DMS53 treated with DMSO at 0.1 percent for 48 hours (cell line): ENCODE results near the gene CPD.
A peak's percentile ranks its signal among the peaks of the same experiment; 100 is the strongest.
"Not testable (repeated sequence)": the region's sequence is repeated elsewhere in the genome, so short reads cannot be mapped to it uniquely, and the experiment has no call there.

Experiments
- DNase-seq: peaks from one replicate; lab custom pipeline; 2025; ENCODE audit not compliant: unreplicated experiment; lab: John Stamatoyannopoulos, UW

The CPD gene

GRCh38 chr17:30424471-30424870, 45.7 kb downstream of the CPD start:
- no peak for DNase-seq

- no peak for DNase-seq
Observed at GRCh38 chr17:30426292-30426691, 47.6 kb downstream of the CPD start.

- no peak for DNase-seq
Observed at GRCh38 chr17:30427611-30428010, 48.9 kb downstream of the CPD start.

GRCh38 chr17:30429155-30429554, 50.4 kb downstream of the CPD start:
- no peak for DNase-seq

- peak; percentile 90 for DNase-seq
Observed at GRCh38 chr17:30433514-30433913, 54.8 kb downstream of the CPD start.

- DNase-seq, result no peak
Observed at GRCh38 chr17:30436729-30437128, 58.0 kb downstream of the CPD start.

GRCh38 chr17:30443721-30444120, 65.0 kb downstream of the CPD start:
- no peak for DNase-seq

GRCh38 chr17:30446640-30447039, 67.9 kb downstream of the CPD start:
- not testable (repeated sequence) for DNase-seq

- DNase-seq, result no peak
Observed at GRCh38 chr17:30449480-30449879, 70.8 kb downstream of the CPD start.

GRCh38 chr17:30450125-30451027, 71.6 kb downstream of the CPD start:
- DNase-seq, result no peak

- no peak for DNase-seq
Observed at GRCh38 chr17:30454635-30455034, 75.9 kb downstream of the CPD start.

- no peak for DNase-seq
Observed at GRCh38 chr17:30458371-30458770, 79.6 kb downstream of the CPD start.

GRCh38 chr17:30458797-30459413, 80.2 kb downstream of the CPD start:
- not testable (repeated sequence) for DNase-seq

- DNase-seq, result no peak
Observed at GRCh38 chr17:30468465-30468864, 89.7 kb downstream of the CPD start.

GRCh38 chr17:30472238-30472890, 93.6 kb downstream of the CPD start:
- no peak for DNase-seq

GRCh38 chr17:30475206-30475605, 96.5 kb downstream of the CPD start:
- DNase-seq, result no peak

- no peak for DNase-seq
Observed at GRCh38 chr17:30476726-30477082, 98.0 kb downstream of the CPD start.

- peak; percentile 78 for DNase-seq
Observed at GRCh38 chr17:30477083-30477773, 98.5 kb downstream of the CPD start, which contains the start of gene GOSR1. Gene GOSR1, plus strand, starts transcription at chr17:30477408. Its CDS starts 26 bp downstream, at chr17:30477434.

GRCh38 chr17:30477774-30478115, 99.0 kb downstream of the CPD start:
- no peak for DNase-seq

- no peak for DNase-seq
Observed at GRCh38 chr17:30482555-30482954, 103.8 kb downstream of the CPD start.

GRCh38 chr17:30483159-30483558, 104.4 kb downstream of the CPD start:
- no peak for DNase-seq
